SK-N-SH treated with all-trans-retinoic acid at 6 μM for 48 hours (cell line): ENCODE measurements around the gene TRIOBP.
"Not testable (repeated sequence)": the region's sequence is repeated elsewhere in the genome, so short reads cannot be mapped to it uniquely, and the experiment has no call there.

ENCODE experiments used
- RARB ChIP-seq: fragments of 250-450 bp; sonication (Bioruptor Pico); IDR thresholded peaks from 2 replicates; pipeline ENCODE4 v1.8.0; 2021; ENCODE audit warnings: mild to moderate bottlenecking, moderate library complexity
- ZFP3 ChIP-seq: fragments of 250-450 bp; sonication (Bioruptor Pico); IDR thresholded peaks from 2 replicates; pipeline ENCODE4 v1.5.0; 2020; ENCODE audit warnings: mild to moderate bottlenecking, moderate library complexity

GRCh38 chr22:37799979-37800378 lies 103.1 kb downstream of the TRIOBP start:
- TF ChIP-seq ZFP3, RARB (CRISPR knock-in tag): not testable (repeated sequence)
